Measurements from ENCODE around the gene THSD4. TPM values are rescaled to one million over a fixed set of nuclear protein-coding genes. Genes with fewer than 3 reads are reported as not detected.
A peak's percentile ranks its signal among the peaks of the same experiment; 100 is the strongest.

THSD4 gene
- total RNA-seq, 1 experiment from 2014 or later: 6.4 TPM

- DNase-seq (ENCODE audit: low spot score): no peak
These were observed 571.2 kb downstream of the THSD4 start for GRCh38 chr15:71686221-71687050.

DNA sequence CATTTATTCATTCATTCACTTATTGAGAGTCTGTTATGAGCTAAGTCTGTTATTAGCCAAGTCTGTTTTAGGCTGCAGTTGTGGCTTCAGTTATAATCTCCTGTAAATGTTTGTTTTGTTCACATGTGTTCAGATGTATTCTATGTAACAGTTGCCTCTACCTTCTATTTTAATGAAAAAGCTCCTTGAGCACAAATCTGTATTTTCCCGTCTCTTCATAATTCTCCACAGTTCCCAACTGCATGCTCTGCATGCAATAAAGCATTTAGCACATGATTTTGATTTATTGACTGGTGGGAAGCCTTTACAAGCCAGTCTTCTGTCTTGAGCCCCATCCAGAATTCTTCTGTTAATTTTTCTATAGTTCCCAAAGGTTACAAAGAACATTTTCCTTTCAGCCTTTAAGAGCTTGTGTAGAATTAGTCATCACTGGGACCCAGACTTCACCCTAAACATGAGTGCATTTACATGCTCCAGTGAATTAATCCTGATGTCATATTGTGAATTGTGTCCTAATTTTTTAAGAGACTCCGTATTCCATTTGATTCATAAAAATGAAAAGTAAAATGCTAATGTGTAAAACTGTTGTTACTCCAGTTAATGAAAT is 572.7 kb downstream of the THSD4 start:
- DNase-seq (ENCODE audit: low spot score): no peak

- DNase-seq (ENCODE audit: low spot score): no peak
These were observed 573.3 kb downstream of the THSD4 start for GRCh38 chr15:71688509-71689094.

DNA sequence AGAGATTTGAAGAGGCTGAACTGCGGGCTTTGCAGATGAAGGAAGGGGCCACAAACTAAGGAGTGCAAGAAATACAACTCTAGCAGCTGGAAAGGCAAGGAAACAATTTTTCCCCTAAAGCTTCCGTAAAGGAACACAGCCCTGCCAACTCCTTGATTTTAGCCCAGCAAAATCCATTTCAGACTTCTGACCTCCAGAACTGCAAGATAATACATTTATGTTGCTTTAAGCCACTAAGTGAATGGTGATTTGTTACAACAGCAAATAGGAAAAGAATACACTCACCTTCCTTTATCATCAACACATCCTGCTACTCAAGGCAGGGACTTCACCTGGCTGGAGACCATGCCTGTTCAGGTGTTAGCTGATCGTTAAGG is 575.8 kb downstream of the THSD4 start:
- DNase-seq (ENCODE audit: low spot score): no peak

DNA sequence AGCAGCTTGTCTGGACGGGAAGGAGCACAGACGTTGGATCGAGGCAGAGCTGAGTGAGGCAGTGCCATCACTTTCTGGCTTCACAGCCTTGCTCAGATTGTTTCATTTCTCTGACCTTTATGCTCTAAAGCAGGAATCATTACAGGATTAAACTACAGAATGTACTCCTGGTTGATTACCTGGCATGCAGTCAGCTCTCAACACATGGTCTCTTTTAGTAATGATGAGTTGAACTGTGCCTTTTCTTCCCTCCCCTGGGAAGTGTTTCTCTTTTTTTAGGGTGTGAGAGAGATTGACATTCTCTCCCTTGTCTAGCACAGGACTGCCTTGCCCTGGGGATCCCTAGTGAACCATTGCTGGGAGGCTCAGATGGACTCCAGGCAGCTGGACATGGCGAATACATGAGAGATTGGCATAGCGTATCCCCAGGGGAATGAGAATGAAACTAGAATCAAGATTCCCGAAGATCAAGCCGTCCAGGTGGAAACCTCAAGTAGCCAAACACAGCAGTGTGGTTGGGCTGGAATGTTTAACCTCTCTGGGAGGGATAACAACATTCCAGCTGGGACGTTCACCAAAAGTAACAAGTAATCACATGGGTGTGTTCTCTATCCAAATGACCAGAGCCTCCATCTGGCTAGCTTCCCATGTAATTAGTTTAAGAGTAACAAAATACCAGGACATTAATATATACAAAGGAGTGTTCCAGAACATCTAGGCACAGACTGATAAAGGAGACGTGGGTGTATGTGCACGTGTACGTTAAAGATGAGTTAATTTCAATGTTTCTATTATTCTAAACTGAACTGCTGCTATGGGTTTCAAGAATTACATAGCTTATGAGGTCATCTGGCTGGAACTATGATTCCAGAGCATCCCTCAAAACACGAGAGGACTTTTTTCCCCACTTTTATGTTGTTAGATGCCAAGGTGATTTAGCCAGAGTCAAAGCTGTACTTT is 576.5 kb downstream of the THSD4 start:
- DNase-seq (ENCODE audit: low spot score): peak; percentile 89

- DNase-seq (ENCODE audit: low spot score): no peak
These were observed 582.0 kb downstream of the THSD4 start for GRCh38 chr15:71697236-71697635.

GRCh38 chr15:71698030-71698429 is 582.8 kb downstream of the THSD4 start:
- DNase-seq (ENCODE audit: low spot score): no peak

DNA sequence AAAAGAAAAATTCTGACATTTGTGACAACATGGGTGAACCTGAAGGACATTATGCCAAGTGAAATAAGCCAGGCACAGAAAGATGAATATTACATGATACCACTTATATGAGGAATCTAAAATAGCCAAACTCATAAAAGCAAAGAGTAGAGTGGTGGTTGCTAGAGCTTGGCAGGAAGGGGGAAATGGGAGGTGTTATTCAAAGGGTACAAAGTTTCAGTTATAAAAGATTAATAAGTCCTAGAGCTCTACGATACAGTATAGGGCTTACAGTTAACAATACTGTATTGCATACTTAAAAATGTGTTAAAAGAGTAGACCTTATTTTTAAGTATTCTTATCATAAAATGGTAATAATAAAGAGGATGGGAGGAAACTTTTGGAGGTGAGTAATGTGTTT is 583.5 kb downstream of the THSD4 start:
- no peak for DNase-seq (ENCODE audit: low spot score)

DNA sequence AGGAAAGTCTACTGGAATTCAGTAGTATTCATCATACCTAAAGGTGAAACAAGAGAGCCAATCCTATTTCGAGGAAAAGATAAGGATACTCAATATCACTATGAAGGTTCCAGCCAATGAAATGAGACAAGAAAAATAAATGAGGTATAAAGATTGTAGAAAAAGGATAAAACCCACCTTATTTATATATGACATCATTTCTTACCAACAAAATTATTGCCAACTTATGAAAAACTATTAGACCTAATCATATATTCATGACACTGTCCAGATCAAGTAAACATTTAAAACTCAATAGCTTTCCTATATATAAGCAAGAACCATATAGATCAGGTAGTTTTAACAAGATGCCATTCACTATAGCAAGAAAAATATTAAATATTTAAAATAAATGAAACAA is 584.7 kb downstream of the THSD4 start:
- DNase-seq (ENCODE audit: low spot score): no peak

DNA sequence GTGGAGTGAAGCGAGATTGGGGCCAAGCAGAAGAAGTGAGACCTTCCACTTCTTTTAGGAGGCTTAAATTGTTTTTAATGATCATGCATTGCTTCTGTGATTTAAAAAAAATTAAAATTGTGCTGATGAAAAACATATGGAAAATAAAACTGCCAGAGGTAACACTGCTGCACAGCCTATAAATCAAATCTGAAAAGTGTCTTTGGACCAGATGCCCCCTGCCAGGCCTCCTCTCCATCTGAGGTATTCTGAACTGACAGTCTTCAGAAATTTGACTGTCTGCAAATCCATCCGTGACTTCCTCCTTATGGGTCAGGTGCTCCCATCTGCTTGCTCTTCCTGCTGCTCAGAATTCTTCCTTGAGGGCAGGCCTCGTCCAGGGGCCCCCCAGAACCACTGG is 586.5 kb downstream of the THSD4 start:
- no peak for DNase-seq (ENCODE audit: low spot score)

GRCh38 chr15:71702496-71702895 is 587.2 kb downstream of the THSD4 start:
- no peak for DNase-seq (ENCODE audit: low spot score)

GRCh38 chr15:71705151-71705550 is 589.9 kb downstream of the THSD4 start:
- peak; percentile 75 for DNase-seq (ENCODE audit: low spot score)

- no peak for DNase-seq (ENCODE audit: low spot score)
These were observed 591.4 kb downstream of the THSD4 start for GRCh38 chr15:71706461-71707229.

GRCh38 chr15:71707230-71708050 is 592.2 kb downstream of the THSD4 start:
- peak; percentile 78 for DNase-seq (ENCODE audit: low spot score)

DNA sequence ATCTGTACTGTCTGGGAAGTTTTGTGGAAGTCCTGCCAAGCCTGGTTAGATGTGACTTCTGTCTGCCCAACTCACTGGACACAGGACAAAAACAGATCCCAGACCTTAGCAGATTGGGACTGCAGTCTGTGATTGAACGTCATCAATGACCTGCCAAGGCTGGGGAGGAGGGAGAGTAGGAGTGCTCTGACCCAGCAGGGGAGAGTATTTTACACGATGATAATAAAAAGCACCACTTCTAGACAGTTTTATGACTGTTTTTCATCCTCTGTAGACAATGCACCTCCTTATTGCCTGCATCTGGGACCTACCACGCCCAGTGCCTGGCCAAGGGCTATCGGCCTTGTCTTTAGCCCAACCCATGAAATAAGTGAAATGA is 592.8 kb downstream of the THSD4 start:
- peak; percentile 66 for DNase-seq (ENCODE audit: low spot score)

DNA sequence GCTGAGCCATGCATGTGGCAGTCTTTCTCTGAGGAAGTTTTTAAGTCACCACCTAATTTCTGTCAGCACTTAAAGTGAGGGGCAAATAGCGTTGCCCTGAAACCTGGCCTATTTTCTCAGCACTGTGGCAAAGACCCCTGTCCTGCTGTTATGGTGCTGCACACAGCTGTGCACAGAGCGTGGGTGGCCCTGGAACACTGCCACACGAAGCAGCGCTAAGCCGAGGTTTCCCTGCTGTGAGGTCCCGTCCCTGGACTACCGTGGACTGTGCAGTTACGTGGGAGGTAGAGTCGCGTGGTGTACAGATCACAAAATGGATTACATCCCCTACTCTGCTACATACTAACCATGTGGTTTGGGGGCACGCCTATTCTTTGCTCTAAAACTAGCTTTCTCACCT is 593.5 kb downstream of the THSD4 start:
- DNase-seq (ENCODE audit: low spot score): no peak

DNA sequence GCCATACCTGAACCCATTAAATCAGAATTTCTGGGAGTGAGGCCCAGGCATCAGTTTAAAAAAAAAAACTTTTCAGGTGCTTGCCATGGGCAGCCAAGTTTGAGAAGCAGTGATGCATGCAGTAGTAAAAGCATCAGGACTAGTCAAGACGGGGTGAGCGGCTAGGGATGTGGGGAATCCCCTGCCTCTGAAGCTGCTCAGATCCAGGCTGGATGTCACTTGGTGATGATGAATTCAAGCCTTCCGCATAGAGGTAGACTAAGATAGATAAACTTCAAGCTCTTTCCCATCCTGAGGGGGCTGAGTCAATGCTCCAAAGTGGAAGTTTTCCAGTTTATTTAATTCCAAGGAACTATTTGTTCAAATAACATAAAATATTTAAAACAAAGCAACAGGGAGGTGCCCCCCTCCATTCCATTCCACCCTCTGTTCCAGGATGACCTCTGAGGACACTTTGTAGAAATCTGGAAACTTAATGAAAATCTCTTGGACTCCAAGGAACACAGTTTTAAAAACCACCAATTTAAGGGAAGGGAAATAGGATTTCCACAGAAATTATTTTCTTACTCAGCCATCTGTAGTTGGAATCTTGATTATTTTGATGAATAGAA is 594.6 kb downstream of the THSD4 start:
- peak; percentile 48 for DNase-seq (ENCODE audit: low spot score)

DNA sequence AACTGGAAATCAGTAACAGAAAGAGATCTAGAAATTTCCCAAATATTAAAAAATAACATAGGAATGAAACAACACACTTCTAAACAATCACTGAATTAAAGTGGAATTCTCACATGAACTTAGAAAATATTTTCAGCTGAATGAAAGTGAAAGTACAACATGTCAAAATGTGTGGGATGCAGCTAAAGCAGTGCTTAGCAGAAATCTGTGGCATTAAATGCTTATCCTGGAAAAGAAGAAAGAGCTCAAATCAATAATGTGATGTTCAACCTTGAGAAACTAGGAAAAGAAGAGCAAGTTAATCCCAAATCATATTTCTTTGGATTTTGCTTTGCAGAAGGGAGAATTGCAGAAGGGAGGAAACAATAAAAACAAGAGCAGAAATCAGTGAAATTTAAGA is 596.9 kb downstream of the THSD4 start:
- DNase-seq (ENCODE audit: low spot score): no peak

GRCh38 chr15:71713191-71713809 is 598.0 kb downstream of the THSD4 start:
- no peak for DNase-seq (ENCODE audit: low spot score)
